HUES64 (cell line): Measurements from ENCODE around the gene AHCTF1.

Experiments
- H3K27ac ChIP-seq: 2 replicates; pipeline ENCODE4 v1.7.0; 2013; ENCODE audit warnings: low read depth, low read length, inconsistent platforms
- H3K27me3 ChIP-seq: 2 replicates; pipeline ENCODE4 v1.6.1; 2013; ENCODE audit warnings: mild to moderate bottlenecking, low read length; ENCODE audit not compliant: insufficient read depth
- H3K36me3 ChIP-seq: 2 replicates; pipeline ENCODE4 v1.6.1; 2013; ENCODE audit warnings: mild to moderate bottlenecking, low read length; ENCODE audit not compliant: insufficient read depth
- H3K4me1 ChIP-seq: 2 replicates; pipeline ENCODE4 v1.6.1; 2013; ENCODE audit warnings: mild to moderate bottlenecking, low read length, moderate library complexity; ENCODE audit not compliant: insufficient read depth
- H3K4me3 ChIP-seq: 2 replicates; pipeline ENCODE4 v1.5.1; 2013; ENCODE audit warnings: mild to moderate bottlenecking, low read length, moderate library complexity
- H3K9ac ChIP-seq: 2 replicates; pipeline ENCODE4 v1.6.1; 2013; ENCODE audit warnings: mild to moderate bottlenecking, low read depth, low read length
- H3K9me3 ChIP-seq: 2 replicates; pipeline ENCODE4 v1.6.1; 2013; ENCODE audit warnings: low read depth, low read length; ENCODE audit not compliant: insufficient read depth
- whole genome bisulfite sequencing: fragments of 150-250, 120-280 bp; methylation state at CpG from one replicate; pipeline ENCODE4 v1.1.7; 2013; ENCODE audit warnings: missing lambda C conversion rate; 5-methylcytosine and 5-hydroxymethylcytosine counted together

AHCTF1 gene

DNA sequence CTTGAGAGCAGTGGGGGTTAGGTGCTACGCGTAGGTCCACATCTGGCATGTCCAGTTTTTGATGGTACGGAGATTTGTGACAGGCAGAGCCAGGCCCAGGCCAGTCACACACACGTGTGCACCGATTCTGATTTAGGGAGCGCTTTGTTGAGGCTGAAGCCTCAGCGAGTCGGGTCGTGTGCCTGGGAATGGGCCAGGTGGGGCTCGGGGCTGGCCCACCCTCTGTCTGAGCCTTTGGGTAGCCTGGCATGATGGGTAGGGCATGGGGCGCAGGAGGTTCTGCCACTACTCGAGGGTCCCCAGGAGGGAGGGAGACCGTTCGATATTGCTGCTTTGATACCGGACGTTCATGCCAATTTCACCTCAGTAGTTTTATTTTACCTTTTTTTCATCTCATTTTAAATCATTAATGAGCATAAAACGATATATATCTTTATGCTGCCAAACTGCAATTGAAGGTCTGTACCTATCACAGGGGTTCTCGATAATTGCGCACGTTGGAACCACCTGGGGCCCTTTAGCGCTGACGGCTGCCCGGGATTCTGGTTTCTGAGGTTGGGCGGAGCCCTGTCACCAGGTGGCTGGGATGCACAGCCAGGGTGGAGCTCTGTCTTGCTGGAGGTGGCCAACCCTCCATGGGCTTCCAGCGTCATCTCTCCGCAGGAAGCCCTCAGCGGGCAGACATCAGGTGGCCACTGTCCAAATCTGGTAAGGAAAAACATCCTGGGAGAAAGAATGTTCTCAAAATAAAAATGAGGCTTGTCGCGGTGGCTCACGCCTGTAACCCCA is 135.6 kb downstream of the AHCTF1 start:
- Histone ChIP-seq H3K4me3 (no peak overlapping the region), H3K9ac (no peak overlapping the region), H3K27me3 (no peaks in the 10 kb centered on the region), H3K9me3 (no peaks in the 10 kb centered on the region), H3K4me1 (peaks cover 27% of the 10 kb centered on the region), H3K36me3 (no peaks in the 10 kb centered on the region), H3K27ac (no peak overlapping the region)
- WGBS: 90% methylated on average over 30 of the region's 30 CpGs

GRCh38 chr1:246794828-246795671 is 136.7 kb downstream of the AHCTF1 start:
- H3K4me3 ChIP-seq: no peak overlapping the region
- H3K27me3 ChIP-seq: no peaks in the 10 kb centered on the region
- H3K27ac ChIP-seq: no peak overlapping the region
- no peaks in the 10 kb centered on the region for H3K36me3 ChIP-seq
- WGBS: 72% methylated on average over 27 of the region's 27 CpGs
- H3K9me3 ChIP-seq: no peaks in the 10 kb centered on the region
- no peak overlapping the region for H3K9ac ChIP-seq
- H3K4me1 ChIP-seq: peaks cover 27% of the 10 kb centered on the region

DNA sequence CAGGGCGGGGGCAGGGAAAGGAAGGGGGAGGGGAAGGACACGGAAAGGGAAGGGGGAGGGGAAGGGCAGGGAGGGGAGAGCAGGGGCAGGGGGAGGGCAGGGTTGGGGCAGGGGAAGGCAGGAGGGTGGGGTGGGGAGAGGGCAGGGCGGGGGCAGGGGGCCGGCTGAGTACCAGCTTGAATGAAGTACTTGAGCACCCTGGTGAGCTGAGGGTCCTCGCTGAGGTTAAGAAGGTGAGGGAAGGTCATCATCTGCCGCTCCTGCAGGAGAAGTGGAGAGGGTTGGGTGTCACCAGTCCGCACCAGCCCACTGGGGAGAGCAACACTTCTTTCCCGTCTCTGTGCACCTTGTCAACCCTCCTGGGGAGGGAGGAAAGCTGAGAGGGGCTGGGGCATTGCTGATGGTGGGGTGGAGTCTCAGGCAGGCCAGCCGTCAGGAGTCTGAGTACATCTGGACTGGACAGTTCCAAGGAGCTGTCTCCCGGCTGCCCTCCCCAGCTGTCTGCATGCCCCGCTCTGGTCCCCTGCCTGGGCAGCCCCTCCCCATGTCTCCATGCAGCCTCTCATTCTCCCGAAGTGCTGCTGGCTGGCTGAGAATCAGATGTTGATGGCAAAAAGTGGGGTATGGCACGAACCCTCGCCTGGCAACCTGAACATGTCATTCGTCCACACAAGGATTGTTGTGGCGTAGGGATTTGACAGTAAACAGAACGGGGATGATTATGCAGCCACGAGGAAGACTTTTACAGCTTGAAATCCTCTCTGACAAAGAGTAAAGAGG is 137.5 kb downstream of the AHCTF1 start:
- Histone ChIP-seq H3K4me1 (peaks cover 31% of the 10 kb centered on the region), H3K9ac (no peak overlapping the region), H3K36me3 (no peaks in the 10 kb centered on the region), H3K27me3 (no peaks in the 10 kb centered on the region), H3K4me3 (no peak overlapping the region), H3K9me3 (no peaks in the 10 kb centered on the region), H3K27ac (no peak overlapping the region)
- 48% methylated on average over 17 of the region's 18 CpGs for WGBS

- H3K9ac ChIP-seq: no peak overlapping the region
- H3K4me1 ChIP-seq: peaks cover 34% of the 10 kb centered on the region
- H3K27ac ChIP-seq: no peak overlapping the region
- no peak overlapping the region for H3K4me3 ChIP-seq
- no peaks in the 10 kb centered on the region for H3K9me3 ChIP-seq
- WGBS: 55% methylated on average over 6 of the region's 6 CpGs
- no peaks in the 10 kb centered on the region for H3K27me3 ChIP-seq
- no peaks in the 10 kb centered on the region for H3K36me3 ChIP-seq
Measured at GRCh38 chr1:246793356-246793896, 138.3 kb downstream of the AHCTF1 start.

DNA sequence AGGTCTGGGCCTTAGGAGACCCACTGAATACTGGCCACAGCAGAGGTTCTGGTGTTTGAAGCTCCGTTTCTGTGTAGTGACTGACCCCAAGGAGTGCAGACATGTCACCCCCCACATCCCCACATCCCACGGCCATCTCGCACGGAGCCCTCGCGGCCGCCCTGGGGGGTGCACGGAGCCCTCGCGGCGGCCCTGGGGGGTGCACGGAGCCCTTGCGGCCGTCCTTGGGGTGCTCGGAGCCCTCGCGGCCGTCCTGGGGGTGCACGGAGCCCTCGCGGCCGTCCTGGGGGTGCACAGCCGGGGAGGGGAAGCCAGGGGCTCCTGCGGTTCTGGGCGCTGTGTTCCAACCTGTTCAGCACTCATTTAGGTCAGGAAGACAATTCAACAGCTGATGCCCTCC is 139.1 kb downstream of the AHCTF1 start:
- Histone ChIP-seq H3K9me3 (no peaks in the 10 kb centered on the region), H3K9ac (no peak overlapping the region), H3K4me1 (peaks cover 34% of the 10 kb centered on the region), H3K36me3 (no peaks in the 10 kb centered on the region), H3K4me3 (no peak overlapping the region), H3K27ac (no peak overlapping the region), H3K27me3 (no peaks in the 10 kb centered on the region)
- WGBS: 93% methylated on average over 25 of the region's 25 CpGs

DNA sequence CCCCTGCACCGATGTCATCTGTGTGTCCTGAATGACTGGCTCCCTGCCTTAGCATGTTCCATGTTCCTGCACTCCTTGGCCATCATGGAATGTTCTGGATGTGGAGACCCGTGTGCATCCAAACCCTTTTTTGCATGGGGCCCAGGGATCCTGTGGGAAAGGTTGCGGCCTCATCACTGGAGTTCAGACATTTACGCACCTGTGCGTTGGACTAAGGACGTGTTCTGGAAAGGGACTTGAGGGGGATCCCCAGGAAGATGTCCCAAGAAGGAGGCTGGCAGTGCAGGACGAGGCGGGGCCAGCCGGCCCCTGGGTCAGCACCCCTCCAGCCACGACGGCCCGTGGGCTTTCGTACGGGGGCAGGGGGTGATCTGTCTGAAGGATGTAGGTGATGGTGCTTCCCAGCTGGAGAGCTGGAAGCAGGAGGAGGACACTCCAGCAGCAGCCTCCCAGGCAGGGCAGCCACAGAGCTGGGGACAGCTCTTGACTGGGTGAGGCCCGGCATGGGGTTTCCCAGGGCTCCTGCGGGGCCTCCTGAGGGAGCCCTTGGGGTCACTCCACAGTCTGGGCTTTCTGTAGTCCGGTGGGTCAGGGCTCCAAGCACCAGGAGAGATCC is 140.3 kb downstream of the AHCTF1 start:
- 86% methylated on average over 17 of the region's 17 CpGs for WGBS
- H3K9me3 ChIP-seq: no peaks in the 10 kb centered on the region
- H3K27me3 ChIP-seq: no peaks in the 10 kb centered on the region
- peaks cover 34% of the 10 kb centered on the region for H3K4me1 ChIP-seq
- no peak overlapping the region for H3K27ac ChIP-seq
- no peaks in the 10 kb centered on the region for H3K36me3 ChIP-seq
- H3K4me3 ChIP-seq: no peak overlapping the region
- no peak overlapping the region for H3K9ac ChIP-seq

GRCh38 chr1:246790833-246791232 is 140.9 kb downstream of the AHCTF1 start:
- H3K27ac ChIP-seq: no peak overlapping the region
- H3K4me3 ChIP-seq: no peak overlapping the region
- peaks cover 34% of the 10 kb centered on the region for H3K4me1 ChIP-seq
- no peaks in the 10 kb centered on the region for H3K9me3 ChIP-seq
- H3K9ac ChIP-seq: no peak overlapping the region
- WGBS: 94% methylated on average over 19 of the region's 19 CpGs
- H3K27me3 ChIP-seq: no peaks in the 10 kb centered on the region
- H3K36me3 ChIP-seq: no peaks in the 10 kb centered on the region

DNA sequence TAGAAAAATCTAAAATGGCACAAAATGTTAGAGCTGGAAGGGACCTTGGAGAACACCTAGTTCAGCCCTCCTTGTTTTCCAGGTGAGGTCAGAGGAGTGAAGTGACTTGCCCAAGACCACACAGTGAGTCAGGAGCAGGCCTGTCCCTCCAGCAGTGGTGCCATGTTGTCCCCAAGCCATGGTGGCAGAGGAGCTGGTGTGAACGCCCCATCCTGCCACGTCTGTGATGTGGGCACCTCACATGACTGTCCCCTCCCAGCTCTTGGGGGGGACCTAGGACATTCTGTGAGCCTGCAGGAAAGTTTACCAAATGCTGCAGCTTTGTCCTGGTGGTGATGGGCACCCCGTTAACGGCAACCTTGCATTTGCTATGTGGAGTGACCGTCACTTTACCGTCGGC is 141.4 kb downstream of the AHCTF1 start:
- Histone ChIP-seq H3K27ac (no peak overlapping the region), H3K36me3 (no peaks in the 10 kb centered on the region), H3K9ac (no peak overlapping the region), H3K27me3 (no peaks in the 10 kb centered on the region), H3K9me3 (no peaks in the 10 kb centered on the region), H3K4me1 (peaks cover 29% of the 10 kb centered on the region), H3K4me3 (no peak overlapping the region)
- WGBS: 93% methylated on average over 7 of the region's 7 CpGs

- no peaks in the 10 kb centered on the region for H3K9me3 ChIP-seq
- H3K36me3 ChIP-seq: no peaks in the 10 kb centered on the region
- WGBS: 71% methylated on average over 25 of the region's 25 CpGs
- no peak overlapping the region for H3K27ac ChIP-seq
- H3K9ac ChIP-seq: no peak overlapping the region
- no peak overlapping the region for H3K4me3 ChIP-seq
- no peaks in the 10 kb centered on the region for H3K27me3 ChIP-seq
- peaks cover 24% of the 10 kb centered on the region for H3K4me1 ChIP-seq
Measured at GRCh38 chr1:246789454-246790339, 142.1 kb downstream of the AHCTF1 start.
